Stimulated activated CD8-positive, alpha-beta memory T cell treated with anti-CD3 and anti-CD28 coated beads, Interleukin-2, amount 100 ng/mL, for 1 hour (primary cell): Measurements from ENCODE around the gene TMEM272.

ENCODE experiments used
- DNase-seq, 2 donors: peaks; one replicate each; pipeline ENCODE4 v3.0.0-alpha.2; 2020; ENCODE audit warnings: low read depth in 2 of 2

The TMEM272 gene

DNA sequence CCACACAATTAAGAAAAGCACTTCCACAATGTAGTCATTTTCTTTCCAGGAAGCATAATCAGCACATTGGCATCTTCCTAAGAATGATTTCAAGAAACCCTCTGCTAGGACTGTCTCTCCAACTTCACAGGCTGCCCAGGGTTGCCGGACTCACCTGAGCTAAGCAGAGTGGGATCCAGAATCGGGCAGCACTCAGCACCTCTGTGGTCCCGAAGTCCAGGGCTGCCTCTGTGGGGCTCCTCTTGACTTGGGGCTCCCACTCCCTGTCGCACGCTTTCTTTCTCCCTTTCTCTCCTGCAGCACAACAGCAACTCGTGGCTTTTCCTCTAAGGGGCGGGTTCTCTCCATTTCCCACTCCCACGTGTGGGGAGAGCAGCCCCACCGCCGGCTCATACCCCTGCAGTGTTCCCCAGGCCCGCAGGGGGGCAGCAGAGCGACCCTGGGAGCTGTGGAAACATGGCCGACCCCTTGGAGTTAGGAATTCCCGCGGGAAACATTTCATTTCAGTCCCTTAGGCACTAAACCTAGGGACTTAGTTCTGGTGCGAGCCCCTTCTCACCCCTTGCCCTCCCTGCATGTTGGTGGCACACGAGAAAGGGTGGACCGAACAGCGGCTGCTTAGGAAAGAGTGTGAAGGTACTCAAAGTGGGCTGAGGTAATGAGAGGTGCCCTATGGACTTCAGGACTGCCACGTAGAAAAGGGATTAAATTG is at the start of gene TMEM272:
Gene TMEM272, minus strand, starts transcription at position 316 of the 712 bp plus-strand sequence. CDS start 6,647 bp downstream, outside the sequence.
- no peak for DNase-seq

GRCh38 chr13:51894239-51894638 is 49.3 kb upstream of the TMEM272 start:
- no peak for DNase-seq

DNA sequence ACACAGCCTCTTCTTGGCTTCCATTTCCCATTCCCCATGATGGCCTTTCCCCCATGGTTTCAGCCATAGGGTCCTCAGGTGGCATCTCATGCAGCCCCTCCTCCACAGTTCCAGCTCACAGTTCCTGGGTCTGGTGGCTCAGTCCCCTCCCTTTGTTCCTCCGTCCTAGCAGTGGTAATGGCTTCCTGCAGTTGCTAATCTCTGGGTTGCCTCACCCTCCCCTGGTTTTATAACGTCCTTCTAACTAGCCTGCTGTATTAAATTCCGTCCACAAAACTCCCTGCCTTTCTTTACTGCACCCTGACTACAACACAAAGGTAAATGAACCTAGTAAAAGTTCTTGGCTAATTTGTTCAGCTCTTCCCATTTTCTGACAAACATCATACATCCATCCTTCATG is 47.7 kb upstream of the TMEM272 start:
- DNase-seq = no peak

GRCh38 chr13:51887468-51887867 is 42.5 kb upstream of the TMEM272 start:
- no peak for DNase-seq

GRCh38 chr13:51885651-51886050 is 40.7 kb upstream of the TMEM272 start:
- DNase-seq = no peak

DNA sequence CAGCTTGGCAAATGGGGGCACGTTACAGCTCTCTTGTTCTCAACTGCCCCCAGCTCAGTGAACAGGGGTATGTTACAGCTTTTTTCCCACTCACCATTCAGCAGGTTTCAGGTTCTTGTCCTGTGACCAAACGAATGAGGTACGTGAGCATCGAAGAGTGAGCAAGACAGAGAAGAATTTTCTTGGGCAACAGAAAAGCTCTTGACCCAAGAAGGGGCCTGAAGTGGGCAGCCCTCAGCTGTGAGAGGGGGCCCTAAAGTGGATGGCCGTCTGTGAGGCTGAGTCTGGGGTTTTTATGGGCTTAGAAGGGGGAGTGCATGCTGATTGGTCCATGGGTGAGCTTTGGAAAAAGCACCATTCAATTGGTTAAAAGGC is 38.2 kb upstream of the TMEM272 start:
- no peak for DNase-seq

- no peak for DNase-seq
These were observed 37.7 kb upstream of the TMEM272 start for GRCh38 chr13:51882570-51883225.

DNA sequence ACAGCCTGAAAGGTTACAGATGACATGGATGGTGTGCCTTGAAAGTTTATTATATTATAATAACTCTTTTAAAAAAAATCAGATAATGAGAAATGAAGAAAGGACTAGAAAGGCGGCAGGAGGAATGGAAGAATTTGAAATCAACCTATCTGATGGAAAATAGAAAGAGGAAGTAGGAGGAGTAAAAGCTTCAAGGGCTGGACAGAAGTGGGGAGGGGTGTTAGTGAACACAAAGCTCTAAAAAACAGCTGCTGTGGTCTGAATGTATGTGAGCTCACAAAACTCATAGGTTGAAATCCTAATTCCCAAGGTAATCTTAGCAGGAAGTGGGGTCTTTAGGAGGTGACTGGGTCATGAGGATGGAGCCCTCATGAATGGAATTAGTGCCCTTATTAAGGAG is 36.3 kb upstream of the TMEM272 start:
- no peak for DNase-seq

DNA sequence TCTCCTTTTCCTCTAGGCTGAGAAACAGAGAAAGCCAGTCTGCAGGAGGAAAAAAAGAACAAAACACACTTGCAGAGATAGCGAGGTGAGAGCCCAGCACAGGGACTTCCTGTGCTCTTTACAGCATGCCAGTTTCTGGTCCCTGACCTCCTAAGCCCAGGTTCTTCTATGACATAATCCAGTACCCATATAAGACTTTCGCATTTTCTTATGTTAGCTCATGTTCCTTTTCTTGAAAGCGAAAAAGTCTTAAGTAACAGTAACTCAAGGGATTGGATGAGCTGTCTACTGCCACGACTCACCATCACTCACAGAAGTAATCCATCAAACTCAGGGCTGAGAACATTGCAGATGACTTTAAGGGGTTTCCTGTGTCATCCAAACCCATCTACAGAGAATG is 34.2 kb upstream of the TMEM272 start:
- DNase-seq = no peak

- no peak for DNase-seq
These were observed 29.7 kb upstream of the TMEM272 start for GRCh38 chr13:51874651-51875050.

DNA sequence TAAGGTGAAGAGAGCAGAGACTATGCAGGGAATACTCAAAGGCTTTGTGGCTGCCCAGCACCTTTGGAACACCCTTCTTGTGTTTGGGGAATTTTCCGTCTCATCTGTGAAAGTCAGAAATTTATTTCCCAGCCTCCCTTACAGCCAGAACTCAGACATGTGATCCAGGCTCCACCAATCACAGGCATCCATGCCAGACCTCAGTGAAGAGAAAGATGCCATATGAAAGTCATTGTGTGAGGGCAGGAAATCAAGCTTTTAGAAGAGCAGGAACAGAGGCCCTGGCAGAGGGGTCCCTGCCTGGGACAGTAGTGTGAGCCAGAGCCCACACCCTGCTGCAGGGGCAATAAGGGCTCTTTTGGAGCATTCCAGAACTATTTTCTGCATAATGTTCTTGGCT is 28.9 kb upstream of the TMEM272 start:
- DNase-seq = no peak

DNA sequence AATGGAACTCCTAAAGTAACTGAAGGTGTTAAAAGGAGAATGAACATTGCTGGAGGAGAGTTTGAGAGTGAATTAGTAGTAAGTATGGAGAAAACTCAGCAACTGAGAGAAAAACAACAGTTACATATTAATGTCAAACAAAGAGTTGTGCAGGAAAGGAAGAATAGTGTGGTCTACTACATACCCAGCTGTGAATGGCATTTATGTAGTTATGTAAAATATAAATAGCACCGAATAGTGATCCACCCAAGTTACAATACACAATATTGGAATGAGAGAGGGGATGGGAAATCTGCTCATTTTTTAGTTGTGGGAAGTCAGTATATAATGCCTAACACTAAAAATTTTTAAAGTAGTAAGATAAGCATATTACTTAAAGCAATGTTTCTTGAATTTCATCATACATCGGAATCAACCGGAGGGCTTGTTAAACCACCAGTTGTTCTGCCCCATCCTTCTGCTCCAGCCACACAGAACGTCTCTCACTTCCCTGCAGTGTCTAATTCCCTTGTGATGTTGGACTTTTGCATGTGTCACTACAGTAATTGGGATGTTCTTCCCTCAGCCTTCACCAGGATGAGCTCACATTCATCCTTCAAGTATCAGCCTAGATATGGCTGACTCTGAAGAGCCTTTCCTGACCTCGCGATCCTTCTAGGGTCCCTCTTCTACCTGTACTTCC is 28.3 kb upstream of the TMEM272 start:
- no peak for DNase-seq

DNA sequence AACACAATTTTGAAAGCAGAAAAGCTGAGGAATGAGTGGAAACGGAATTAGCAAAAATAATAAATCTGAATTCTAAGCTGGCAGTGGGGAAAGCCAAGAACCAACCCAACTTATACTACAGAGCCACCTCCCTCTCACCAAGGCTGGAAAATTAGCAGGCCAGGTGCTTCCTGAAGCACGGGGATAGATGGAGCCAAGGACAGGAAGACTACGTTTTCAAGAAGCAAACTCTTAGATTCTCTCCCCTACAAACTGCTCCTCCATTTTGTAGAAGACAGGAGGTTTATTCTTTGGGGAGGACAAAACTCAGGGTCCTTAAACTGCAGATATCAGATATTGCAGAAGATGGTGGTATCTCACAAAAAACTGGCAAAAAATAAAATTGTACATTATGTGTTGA is 25.6 kb upstream of the TMEM272 start:
- no peak for DNase-seq

DNA sequence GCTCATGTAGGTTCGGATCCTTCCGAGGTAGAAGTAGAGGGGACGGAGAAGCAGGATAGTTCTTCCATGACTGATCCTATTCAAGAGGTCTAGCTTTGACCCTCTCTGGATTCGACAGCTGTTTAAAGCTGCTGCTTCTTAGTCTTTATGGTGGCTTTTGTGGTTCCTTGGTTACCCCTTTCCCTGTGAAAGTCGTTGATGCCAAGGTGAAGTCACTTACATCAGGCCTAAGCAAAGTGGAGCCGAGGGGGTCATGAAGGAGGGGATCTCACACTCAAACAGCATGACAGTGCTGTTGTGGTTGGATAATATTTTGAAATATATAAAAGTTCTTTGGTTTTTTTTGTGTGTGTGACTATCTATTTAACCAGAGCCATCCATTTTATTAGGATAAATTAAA is 24.9 kb upstream of the TMEM272 start:
- no peak for DNase-seq

DNA sequence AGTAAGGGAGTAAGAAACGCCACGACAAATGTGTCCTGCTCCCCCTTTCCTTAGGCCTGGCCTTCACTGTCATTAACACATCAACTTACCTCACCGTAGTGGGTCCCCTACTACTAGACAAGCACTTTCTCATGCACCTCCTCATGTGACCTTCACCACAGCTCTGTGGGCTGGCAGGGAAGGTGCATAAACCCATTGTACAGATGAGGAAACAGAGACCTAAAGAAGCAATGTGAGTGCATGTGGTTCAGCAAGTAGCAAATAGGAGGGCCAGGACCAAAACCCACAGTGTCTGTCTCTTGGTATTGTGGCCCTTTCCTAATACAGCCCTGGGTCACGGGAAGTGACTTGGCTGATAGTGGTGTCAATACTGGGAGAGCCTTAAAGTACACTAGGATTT is 22.1 kb upstream of the TMEM272 start:
- no peak for DNase-seq

DNA sequence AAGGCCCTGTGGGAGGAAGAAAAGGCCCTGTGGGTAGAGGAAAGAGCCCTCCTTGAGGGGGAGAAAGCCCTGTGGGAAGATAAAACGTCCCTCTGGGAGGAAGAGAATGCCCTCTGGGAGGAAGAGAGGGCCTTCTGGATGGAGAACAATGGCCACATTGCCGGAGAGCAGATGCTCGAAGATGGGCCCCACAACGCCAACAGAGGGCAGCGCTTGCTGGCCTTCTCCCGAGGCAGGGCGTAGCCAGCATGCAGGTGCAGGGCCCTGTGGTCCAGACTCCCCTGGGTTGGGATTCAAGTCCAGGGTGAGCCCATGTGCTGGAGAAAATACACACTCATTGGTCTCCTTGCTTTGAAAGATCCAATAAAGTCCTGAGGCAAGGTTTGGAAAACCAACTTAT is 20.9 kb upstream of the TMEM272 start:
- DNase-seq = no peak

DNA sequence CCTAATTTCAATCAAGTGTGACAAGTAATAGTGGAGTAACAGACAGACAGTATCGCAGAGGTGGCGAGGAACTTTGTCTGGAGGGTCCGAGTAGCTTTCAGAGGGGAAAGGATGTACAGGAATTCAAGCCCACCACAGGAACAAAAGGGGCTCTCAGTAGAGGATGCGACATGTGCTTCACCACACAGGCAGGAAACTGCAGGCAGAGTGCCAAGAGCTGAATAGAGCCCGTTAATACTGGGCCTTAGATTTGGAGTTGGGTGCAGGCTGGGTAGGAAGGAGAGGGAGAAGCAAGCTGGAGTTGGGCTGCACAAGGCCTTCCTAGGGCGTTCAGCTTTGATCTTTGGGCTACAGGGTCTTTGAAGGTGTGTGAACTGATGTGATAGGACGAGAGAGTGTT is 18.0 kb upstream of the TMEM272 start:
- DNase-seq = no peak

DNA sequence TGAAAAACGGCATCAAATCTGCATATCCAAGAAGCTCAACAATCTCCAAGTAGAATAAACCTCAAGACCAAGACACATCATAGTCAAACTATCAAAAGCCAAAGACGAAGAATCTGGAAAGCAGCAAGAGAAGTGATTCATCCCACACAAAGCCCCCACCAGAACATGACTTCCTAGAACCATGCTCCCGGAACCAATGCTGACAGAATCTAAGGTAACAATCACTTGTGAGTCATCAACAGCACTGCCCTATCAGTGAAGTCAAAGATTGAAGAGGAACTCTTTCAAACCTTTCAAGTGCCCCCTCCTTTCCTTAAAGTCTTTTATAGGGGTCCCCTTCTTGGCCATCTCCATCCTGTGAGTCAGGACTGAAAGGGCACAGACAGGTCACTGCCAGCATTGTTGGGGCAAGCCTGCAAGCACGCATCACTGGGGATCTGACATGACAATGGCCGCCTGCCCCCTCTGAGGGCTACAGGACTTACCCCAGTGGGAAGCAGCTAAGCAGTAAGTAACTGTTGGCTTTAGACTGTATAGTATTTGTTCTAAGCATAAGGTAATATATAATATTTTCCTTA is 16.8 kb upstream of the TMEM272 start, which contains the start of gene CCDC70:
Gene CCDC70, plus strand, starts transcription at position 247 of the 578 bp plus-strand sequence. CDS start 3,443 bp downstream, outside the sequence.
- no peak for DNase-seq

- no peak for DNase-seq
These were observed 13.7 kb upstream of the TMEM272 start for GRCh38 chr13:51858433-51859247.

DNA sequence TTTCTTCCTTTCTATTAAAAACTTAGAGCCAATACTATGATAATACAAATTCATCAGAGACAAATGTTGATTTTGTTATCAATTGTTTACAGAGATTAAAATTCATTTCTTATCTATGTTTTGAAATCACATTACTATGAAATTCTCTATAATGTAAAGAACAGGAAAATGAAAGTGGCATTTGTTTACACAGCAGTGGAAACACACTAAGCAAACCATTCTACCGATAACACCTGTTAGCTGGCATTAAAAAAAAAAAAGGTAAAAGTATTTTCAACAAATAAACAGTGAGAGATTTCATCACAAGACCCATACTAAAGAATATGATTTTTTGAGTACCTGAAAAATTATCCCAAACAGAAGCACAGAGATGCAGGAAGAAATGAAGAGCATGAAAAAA is 12.0 kb upstream of the TMEM272 start:
- DNase-seq = no peak

GRCh38 chr13:51856027-51856736 is 11.2 kb upstream of the TMEM272 start:
- DNase-seq = no peak
